Measurements from ENCODE around the gene GDF15. TPM values are rescaled to one million over a fixed set of nuclear protein-coding genes. Genes with fewer than 3 reads are reported as not detected.
"Not testable (repeated sequence)": the region's sequence is repeated elsewhere in the genome, so short reads cannot be mapped to it uniquely, and the experiment has no call there.

Gene GDF15
- total RNA-seq, 1 experiment from 2014 or later = 425 TPM

DNA sequence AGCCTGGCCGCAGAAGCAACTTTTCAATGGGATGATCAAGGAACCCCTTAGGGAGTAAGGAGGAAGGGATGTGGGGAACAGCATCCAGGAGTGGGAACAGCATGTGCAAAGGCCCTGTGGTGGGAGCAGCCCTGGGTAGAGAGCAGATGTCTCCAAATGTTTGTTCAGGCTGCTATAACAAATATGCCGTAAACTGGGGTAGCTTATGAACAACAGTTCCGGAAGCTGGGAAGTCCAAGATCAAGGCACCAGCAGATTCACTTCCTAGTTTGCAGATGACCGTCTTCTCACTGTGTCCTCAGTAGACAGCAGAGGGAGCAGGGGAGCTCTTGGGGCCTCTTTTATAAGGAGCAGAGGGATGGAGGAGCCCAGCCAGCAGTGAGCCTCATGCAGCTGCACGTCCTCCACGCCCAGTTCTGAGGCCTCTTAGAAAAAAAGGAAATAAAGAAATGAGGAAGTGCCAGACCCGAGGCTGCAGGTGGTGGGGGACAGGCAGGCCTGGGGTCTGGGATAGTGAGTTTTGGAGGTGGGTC is 15.7 kb downstream of the GDF15 start:
- Histone ChIP-seq H3K79me2 (ENCODE audit: insufficient read depth, low read length) (no peaks in the 10 kb centered on the region), H3K9ac (ENCODE audit: low read length) (no peak overlapping the region), H4K20me1 (ENCODE audit: insufficient read depth) (no peaks in the 10 kb centered on the region), H2AFZ (ENCODE audit: low read depth, low read length, poor library complexity, severe bottlenecking) (no peak overlapping the region), H3K27ac (ENCODE audit: low read depth, low read length) (peak overlapping the region; percentile 35; the same call in 1 of the 2 replicates), H3K4me3 (replicated peaks in 1 of 2; ENCODE audit: low read depth in 1 of 2, low read length in 2 of 2) (no peak overlapping the region), H3K4me2 (ENCODE audit: low read length) (no peak overlapping the region), H3K4me1 (ENCODE audit: control insufficient read depth in 1 of 2, insufficient read depth in 2 of 2, low read length in 2 of 2) (peaks cover 9 to 22% of the 10 kb centered on the region in 2 experiments), H3K36me3 (ENCODE audit: control insufficient read depth in 1 of 2, insufficient read depth in 2 of 2, low read length in 2 of 2) (no peaks in the 10 kb centered on the region), H3K9me3 (ENCODE audit: control insufficient read depth in 1 of 2, insufficient read depth in 1 of 2, low read depth in 1 of 2, low read length in 2 of 2) (no peaks in the 10 kb centered on the region), H3K9me2 (ENCODE audit: insufficient read depth) (no peaks in the 10 kb centered on the region), H3K27me3 (ENCODE audit: insufficient read depth, low read length) (no peaks in the 10 kb centered on the region)
- no peak for DNase-seq (ENCODE audit: low read depth, low spot score)
- intact Hi-C loops (cut with micrococcal nuclease) = no loop called here
- BruUV-seq (replicated peaks) = no TSS peak
- ChIA-PET CTCF (interaction anchor here (1.0 to 1.1 kb wide), 3 partner anchors 8 to 53 kb away, joined by 3 read pairs; no protein-coding TSS in a partner anchor), RAD21 (ENCODE audit: low non-redundant PET in 1 of 2, low total read pairs in 2 of 2, uncharacterized antibody in 2 of 2, unreplicated experiment in 2 of 2) (no interaction called here), POLR2A (interaction anchor here (0.6 to 2.2 kb wide), 4 partner anchors 16 to 838 kb away, joined by 3 to 11 read pairs (median 4); partner anchors contain the start of gene GDF15)
- TF ChIP-seq CBX3 (IDR thresholded peaks at IDR 0.05; ENCODE audit: low read depth) (0 out of 2 replicates have a peak, but pooled peaks have one; percentile 26), EGR1 (IDR thresholded peaks at IDR 0.05; ENCODE audit: low read depth) (no peak), RAD21 (IDR thresholded peaks at IDR 0.05; ENCODE audit: low read depth) (0 out of 2 replicates have a peak, but pooled peaks have one; percentile 28)
- TF ChIP-seq, protein P1, sequence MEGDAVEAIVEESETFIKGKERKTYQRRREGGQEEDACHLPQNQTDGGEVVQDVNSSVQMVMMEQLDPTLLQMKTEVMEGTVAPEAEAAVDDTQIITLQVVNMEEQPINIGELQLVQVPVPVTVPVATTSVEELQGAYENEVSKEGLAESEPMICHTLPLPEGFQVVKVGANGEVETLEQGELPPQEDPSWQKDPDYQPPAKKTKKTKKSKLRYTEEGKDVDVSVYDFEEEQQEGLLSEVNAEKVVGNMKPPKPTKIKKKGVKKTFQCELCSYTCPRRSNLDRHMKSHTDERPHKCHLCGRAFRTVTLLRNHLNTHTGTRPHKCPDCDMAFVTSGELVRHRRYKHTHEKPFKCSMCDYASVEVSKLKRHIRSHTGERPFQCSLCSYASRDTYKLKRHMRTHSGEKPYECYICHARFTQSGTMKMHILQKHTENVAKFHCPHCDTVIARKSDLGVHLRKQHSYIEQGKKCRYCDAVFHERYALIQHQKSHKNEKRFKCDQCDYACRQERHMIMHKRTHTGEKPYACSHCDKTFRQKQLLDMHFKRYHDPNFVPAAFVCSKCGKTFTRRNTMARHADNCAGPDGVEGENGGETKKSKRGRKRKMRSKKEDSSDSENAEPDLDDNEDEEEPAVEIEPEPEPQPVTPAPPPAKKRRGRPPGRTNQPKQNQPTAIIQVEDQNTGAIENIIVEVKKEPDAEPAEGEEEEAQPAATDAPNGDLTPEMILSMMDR (IDR thresholded peaks at IDR 0.05 in 2 of 3, conservative IDR thresholded peaks at IDR 0.05 in 1 of 3; ENCODE audit: borderline replicate concordance in 1 of 3, insufficient read depth in 1 of 3, low read depth in 2 of 3, low read length in 2 of 3) = peak in 2 of 3 experiments; percentile 31 to 40; a peak in 4 of 6 replicates
- ATAC-seq = peak; percentile 83

DNA sequence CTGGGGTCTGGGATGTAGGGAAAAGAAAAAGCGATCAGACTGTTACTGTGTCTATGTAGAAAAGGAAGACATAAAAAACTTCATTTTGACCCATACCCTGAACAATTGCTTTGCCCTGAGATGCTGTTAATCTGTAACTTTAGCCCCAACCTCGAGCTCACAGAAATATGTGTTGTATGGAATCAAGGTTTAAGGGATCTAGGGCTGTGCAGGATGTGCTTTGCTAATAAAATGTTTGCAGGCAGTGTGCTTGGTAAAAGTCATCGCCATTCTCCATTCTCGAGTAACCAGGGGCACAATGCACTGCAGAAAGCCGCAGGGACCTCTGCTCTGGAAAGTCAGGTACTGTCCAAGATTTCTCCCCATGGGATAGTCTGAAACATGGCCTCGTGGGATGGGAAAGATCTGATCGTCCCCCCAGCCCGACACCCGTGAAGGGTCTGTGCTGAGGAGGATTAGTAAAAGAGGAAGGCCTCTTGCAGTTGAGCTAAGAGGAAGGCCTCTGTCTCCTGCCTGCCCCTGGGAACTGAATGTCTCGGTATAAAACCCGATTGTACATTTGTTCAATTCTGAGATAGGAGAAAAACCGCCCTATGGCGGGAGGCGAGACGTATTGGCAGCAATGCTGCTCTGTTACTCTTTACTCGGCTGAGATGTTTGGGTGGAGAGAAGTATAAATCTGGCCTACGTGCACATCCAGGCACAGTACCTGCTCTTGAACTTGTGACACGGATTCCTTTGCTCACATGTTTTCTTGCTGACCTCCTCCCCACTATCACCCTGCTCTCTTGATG is 16.7 kb downstream of the GDF15 start:
- ATAC-seq; H3K27me3 ChIP-seq (ENCODE audit: insufficient read depth, low read length); H3K4me2 ChIP-seq (ENCODE audit: low read length); H3K9ac ChIP-seq (ENCODE audit: low read length); intact Hi-C loops (cut with micrococcal nuclease); H3K36me3 ChIP-seq (ENCODE audit: control insufficient read depth in 1 of 2, insufficient read depth in 2 of 2, low read length in 2 of 2); H4K20me1 ChIP-seq (ENCODE audit: insufficient read depth); H3K79me2 ChIP-seq (ENCODE audit: insufficient read depth, low read length); RAD21 ChIA-PET (ENCODE audit: low non-redundant PET in 1 of 2, low total read pairs in 2 of 2, uncharacterized antibody in 2 of 2, unreplicated experiment in 2 of 2); H2AFZ ChIP-seq (ENCODE audit: low read depth, low read length, poor library complexity, severe bottlenecking); H3K27ac ChIP-seq (ENCODE audit: low read depth, low read length); DNase-seq (ENCODE audit: low read depth, low spot score); H3K9me2 ChIP-seq (ENCODE audit: insufficient read depth); BruUV-seq (replicated peaks); H3K4me3 ChIP-seq (replicated peaks in 1 of 2; ENCODE audit: low read depth in 1 of 2, low read length in 2 of 2); H3K9me3 ChIP-seq (ENCODE audit: control insufficient read depth in 1 of 2, insufficient read depth in 1 of 2, low read depth in 1 of 2, low read length in 2 of 2): not testable (repeated sequence)
- ChIA-PET POLR2A (interaction anchor here (0.6 to 2.2 kb wide), 3 partner anchors 17 to 123 kb away, joined by 3 to 11 read pairs (median 4); partner anchors contain the start of gene GDF15), CTCF (interaction anchor here (0.6 kb wide), 1 partner anchor 15 kb away, joined by 3 read pairs; no protein-coding TSS in a partner anchor)
- H3K4me1 ChIP-seq (ENCODE audit: control insufficient read depth in 1 of 2, insufficient read depth in 2 of 2, low read length in 2 of 2) = peaks cover 9 to 17% of the 10 kb centered on the region in 2 experiments

DNA sequence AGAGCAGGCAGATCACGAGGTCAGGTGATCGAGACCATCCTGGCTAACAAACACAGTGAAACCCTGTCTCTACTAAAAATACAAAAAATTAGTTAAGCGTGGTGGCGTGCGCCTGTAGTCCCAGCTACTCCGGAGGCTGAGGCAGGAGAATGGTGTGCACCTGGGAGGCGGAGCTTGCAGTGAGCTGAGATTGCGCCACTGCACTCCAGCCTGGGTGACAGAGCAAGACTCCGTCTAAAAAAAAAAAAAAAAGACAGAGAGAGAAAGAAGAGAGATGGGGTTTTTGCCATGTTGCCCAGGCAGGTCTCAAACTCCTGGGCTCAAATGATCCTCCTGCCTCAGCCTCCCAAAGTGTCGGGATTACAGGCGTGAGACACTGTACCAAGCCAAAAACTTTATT is 19.8 kb downstream of the GDF15 start:
- H3K4me3 ChIP-seq (replicated peaks in 1 of 2; ENCODE audit: low read depth in 1 of 2, low read length in 2 of 2); BruUV-seq (replicated peaks); H3K9me3 ChIP-seq (ENCODE audit: control insufficient read depth in 1 of 2, insufficient read depth in 1 of 2, low read depth in 1 of 2, low read length in 2 of 2); H3K36me3 ChIP-seq (ENCODE audit: control insufficient read depth in 1 of 2, insufficient read depth in 2 of 2, low read length in 2 of 2); H3K27me3 ChIP-seq (ENCODE audit: insufficient read depth, low read length); ATAC-seq; H3K27ac ChIP-seq (ENCODE audit: low read depth, low read length); H3K4me2 ChIP-seq (ENCODE audit: low read length); CTCF ChIA-PET; DNase-seq (ENCODE audit: low read depth, low spot score); H3K9ac ChIP-seq (ENCODE audit: low read length); intact Hi-C loops (cut with micrococcal nuclease); H3K79me2 ChIP-seq (ENCODE audit: insufficient read depth, low read length); H4K20me1 ChIP-seq (ENCODE audit: insufficient read depth); H2AFZ ChIP-seq (ENCODE audit: low read depth, low read length, poor library complexity, severe bottlenecking); RAD21 ChIA-PET (ENCODE audit: low non-redundant PET in 1 of 2, low total read pairs in 2 of 2, uncharacterized antibody in 2 of 2, unreplicated experiment in 2 of 2); H3K9me2 ChIP-seq (ENCODE audit: insufficient read depth): not testable (repeated sequence)
- POLR2A ChIA-PET = interaction anchor here (0.7 kb wide), 1 partner anchor 83 kb away, joined by 3 read pairs; the partner anchor contains the start of gene LSM4
- H3K4me1 ChIP-seq (ENCODE audit: control insufficient read depth in 1 of 2, insufficient read depth in 2 of 2, low read length in 2 of 2) = peaks cover 14 to 33% of the 10 kb centered on the region in 2 experiments

Measured in HCT116 (cell line).